Testis (tissue), 2 donors: Measurements from ENCODE around the gene IER3IP1.

ENCODE experiments used
- POLR2A ChIP-seq: fragments of 450-650 bp; IDR thresholded peaks from one replicate; pipeline ENCODE4 v1.6.1; 2017; ENCODE audit warnings: antibody characterized with exemption, mild to moderate bottlenecking, moderate library complexity
- TF ChIP-seq, protein P1 (sequence below), 3 experiments: fragments of 450-650 bp in 2 of 3; fragments of 200-600 bp in 1 of 3; sonication (generic) in 1 of 3; IDR thresholded peaks; one replicate each; pipeline ENCODE4 v1.5.1; 2016 to 2019; ENCODE audit warnings: antibody characterized with exemption in 3 of 3, mild to moderate bottlenecking in 2 of 3, moderate library complexity in 1 of 3

DNA sequence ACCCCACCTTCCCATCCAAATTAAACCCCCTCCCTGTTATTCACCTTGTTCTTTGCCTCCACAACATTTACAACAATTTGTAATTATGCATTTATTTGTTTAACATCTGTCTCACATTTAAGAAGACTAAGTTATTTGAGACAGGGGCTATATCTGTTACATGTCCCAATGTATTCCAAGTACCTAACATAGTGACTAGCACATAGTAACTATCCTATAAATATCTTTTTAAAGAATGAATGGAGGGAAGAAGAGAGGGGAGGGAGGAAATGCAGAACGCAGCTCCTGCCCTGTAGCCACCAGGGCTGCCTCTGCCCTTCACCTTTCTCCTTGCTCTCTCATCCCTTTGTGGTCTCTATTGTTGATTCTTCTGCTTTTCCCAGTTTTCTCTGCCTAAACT lies 66.4 kb downstream of the IER3IP1 start:
- TF ChIP-seq, protein P1, sequence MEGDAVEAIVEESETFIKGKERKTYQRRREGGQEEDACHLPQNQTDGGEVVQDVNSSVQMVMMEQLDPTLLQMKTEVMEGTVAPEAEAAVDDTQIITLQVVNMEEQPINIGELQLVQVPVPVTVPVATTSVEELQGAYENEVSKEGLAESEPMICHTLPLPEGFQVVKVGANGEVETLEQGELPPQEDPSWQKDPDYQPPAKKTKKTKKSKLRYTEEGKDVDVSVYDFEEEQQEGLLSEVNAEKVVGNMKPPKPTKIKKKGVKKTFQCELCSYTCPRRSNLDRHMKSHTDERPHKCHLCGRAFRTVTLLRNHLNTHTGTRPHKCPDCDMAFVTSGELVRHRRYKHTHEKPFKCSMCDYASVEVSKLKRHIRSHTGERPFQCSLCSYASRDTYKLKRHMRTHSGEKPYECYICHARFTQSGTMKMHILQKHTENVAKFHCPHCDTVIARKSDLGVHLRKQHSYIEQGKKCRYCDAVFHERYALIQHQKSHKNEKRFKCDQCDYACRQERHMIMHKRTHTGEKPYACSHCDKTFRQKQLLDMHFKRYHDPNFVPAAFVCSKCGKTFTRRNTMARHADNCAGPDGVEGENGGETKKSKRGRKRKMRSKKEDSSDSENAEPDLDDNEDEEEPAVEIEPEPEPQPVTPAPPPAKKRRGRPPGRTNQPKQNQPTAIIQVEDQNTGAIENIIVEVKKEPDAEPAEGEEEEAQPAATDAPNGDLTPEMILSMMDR (IDR thresholded peaks at IDR 0.05): no peak
- no peak for TF ChIP-seq POLR2A
